ENCODE results near the gene ABHD16B.

- TF ChIP-seq CTCF (IDR thresholded peaks at IDR 0.05) (no peak), POLR2A (IDR thresholded peaks at IDR 0.05) (no peak)
Observed at GRCh38 chr20:63890616-63891015, 29.3 kb downstream of the ABHD16B start.
